Measurements from ENCODE around the gene GRIN2C.

The GRIN2C gene

GRCh38 chr17:74818291-74818938 lies 41.3 kb downstream of the GRIN2C start:
- DNase-seq: no peak

GRCh38 chr17:74816905-74817620 lies 42.6 kb downstream of the GRIN2C start:
- DNase-seq: no peak

GRCh38 chr17:74815550-74816370 lies 43.9 kb downstream of the GRIN2C start:
- DNase-seq: no peak

GRCh38 chr17:74815067-74815466 lies 44.6 kb downstream of the GRIN2C start:
- DNase-seq: no peak

GRCh38 chr17:74814453-74814852 lies 45.2 kb downstream of the GRIN2C start:
- DNase-seq: no peak

- no peak for DNase-seq
Measured at GRCh38 chr17:74812109-74813009, 47.3 kb downstream of the GRIN2C start.

GRCh38 chr17:74810699-74811485 lies 48.8 kb downstream of the GRIN2C start:
- no peak for DNase-seq

GRCh38 chr17:74808714-74809430 lies 50.8 kb downstream of the GRIN2C start:
- DNase-seq: no peak

GRCh38 chr17:74807925-74808324 lies 51.8 kb downstream of the GRIN2C start:
- no peak for DNase-seq

GRCh38 chr17:74807441-74807840 lies 52.2 kb downstream of the GRIN2C start:
- no peak for DNase-seq

- no peak for DNase-seq
Measured at GRCh38 chr17:74806334-74806733, 53.4 kb downstream of the GRIN2C start.

GRCh38 chr17:74805591-74805991 lies 54.1 kb downstream of the GRIN2C start:
- DNase-seq: no peak

- DNase-seq: no peak
Measured at GRCh38 chr17:74804683-74805082, 55.0 kb downstream of the GRIN2C start.

- DNase-seq: no peak
Measured at GRCh38 chr17:74803971-74804370, 55.7 kb downstream of the GRIN2C start.

- DNase-seq: no peak
Measured at GRCh38 chr17:74803388-74803930, 56.2 kb downstream of the GRIN2C start.

- DNase-seq: no peak
Measured at GRCh38 chr17:74801896-74802295, 57.8 kb downstream of the GRIN2C start.

- DNase-seq: no peak
Measured at GRCh38 chr17:74800531-74800930, 59.2 kb downstream of the GRIN2C start.

- no peak for DNase-seq
Measured at GRCh38 chr17:74799097-74799496, 60.6 kb downstream of the GRIN2C start.

- no peak for DNase-seq
Measured at GRCh38 chr17:74798239-74798707, 61.4 kb downstream of the GRIN2C start.

- DNase-seq: no peak
Measured at GRCh38 chr17:74797824-74798223, 61.9 kb downstream of the GRIN2C start.

GRCh38 chr17:74796866-74797265 lies 62.8 kb downstream of the GRIN2C start:
- no peak for DNase-seq

Measured in stimulated activated CD4-positive, alpha-beta T cell treated with anti-CD3 and anti-CD28 coated beads, Interleukin-1b, Interleukin-23, amount 100 ng/mL, for 48 hours (primary cell).